DMS 273 (cell line): ENCODE measurements around the gene ING3.

Source experiments
- DNase-seq: peaks from one replicate; lab custom pipeline; 2025; ENCODE audit not compliant: unreplicated experiment; lab: John Stamatoyannopoulos, UW

ING3 gene

DNA sequence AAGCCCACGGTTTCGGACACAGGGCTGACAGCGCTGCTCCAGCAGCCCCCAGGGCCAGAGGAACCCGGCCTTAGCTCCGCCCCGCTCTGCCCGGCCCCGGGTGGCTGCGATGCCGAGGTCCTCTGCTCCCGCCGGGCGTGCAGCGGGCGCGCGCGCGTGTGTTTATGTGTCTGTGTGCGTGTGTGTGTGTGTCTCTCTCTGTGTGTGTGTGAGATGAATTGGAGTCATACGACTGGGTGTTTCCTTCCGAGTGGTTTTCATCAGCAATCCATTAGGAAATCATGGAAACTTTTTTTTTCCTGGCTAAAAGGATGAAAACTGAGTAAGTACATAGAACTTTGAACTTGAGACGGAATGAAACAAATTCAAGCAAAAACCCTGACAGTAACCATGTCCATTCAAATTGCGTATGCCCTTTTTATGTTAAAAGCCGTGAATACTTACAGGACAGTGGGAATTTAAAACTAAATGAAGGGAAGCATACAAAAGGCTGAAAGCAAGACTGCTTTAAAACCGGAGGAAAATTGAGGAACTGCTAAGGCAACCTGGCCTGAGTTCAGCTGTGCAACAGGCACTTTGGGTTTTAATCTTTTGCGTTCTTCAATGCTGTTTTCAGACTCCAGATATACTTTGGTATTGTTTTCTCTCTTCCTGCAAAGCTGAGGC lies 38.1 kb downstream of the ING3 start, which contains the start of gene CPED1:
Gene CPED1 (plus strand): TSS at position 121 of the 666 bp plus-strand sequence. CDS start 911 bp downstream, outside the sequence.
- DNase-seq, result peak; percentile 72

GRCh38 chr7:120989257-120990220 lies 39.0 kb downstream of the ING3 start:
- peak; percentile 25 for DNase-seq

DNA sequence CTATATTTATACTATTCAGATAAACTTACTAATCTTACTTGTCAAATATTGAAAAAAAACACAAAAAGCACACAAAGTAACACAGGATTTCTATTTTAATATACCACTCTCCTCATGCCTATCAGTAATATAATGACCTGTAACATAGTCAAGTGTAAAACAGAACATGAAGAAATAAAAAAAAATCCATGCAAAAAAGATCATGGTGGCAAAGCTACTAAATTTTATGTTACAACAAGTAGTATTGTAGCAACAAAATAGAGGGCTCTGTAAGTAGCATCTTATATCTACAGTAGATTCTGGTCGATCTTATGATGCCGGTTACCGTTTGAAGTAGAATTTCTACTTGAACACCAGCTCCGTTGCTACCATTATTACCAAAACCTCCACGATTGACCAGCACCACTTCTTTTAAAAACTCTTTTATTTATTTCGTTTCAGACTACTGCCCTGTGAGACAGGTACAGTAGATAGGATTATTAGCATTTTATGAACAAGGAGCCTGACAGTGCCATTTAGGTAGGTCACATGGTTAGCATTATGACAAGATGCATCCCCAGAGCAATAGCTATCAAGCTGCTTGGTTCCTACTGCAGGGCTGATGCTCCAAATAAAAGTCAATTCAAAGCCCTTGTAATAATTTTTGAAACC lies 40.0 kb downstream of the ING3 start:
- no peak for DNase-seq

DNA sequence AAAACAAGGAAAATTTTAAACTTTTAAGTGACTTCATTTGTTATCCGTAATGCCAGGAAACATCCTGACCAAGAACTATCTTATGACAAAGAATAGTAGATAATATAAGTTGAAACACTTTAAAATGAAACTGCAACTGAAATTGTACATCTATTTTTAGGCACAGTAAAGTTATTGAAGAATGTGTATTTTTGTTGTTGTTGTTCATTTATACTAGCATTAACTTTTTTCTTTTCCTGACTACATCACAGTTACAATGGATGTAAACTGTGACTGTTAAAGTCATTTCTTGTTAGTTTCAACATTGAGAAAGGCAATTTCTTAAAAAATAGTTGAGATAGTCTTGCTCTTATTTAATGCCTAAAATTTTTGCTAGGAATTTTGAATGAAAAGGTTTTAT lies 40.6 kb downstream of the ING3 start:
- no peak for DNase-seq

DNA sequence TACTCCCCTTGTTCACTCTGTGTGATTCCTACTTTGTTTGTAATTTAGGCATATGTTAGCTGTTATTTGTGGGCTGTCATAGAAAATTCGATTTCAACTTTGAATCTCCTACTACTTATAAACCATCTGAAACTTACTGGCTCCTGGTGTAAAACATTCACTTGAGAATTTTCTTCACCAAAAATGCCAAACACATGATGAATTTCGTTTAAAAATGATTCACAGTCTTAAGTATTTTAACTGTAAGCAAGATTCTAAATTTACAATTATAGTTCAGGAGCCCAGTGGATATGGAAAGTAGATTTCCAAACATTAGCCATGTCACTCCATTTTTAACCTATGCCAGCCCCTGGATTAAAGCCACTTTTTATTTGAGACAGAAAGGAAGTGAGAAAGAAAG lies 41.0 kb downstream of the ING3 start:
- DNase-seq, result no peak

- DNase-seq, result no peak
Observed at GRCh38 chr7:120992272-120992964, 41.8 kb downstream of the ING3 start.

GRCh38 chr7:120992965-120993494 lies 42.5 kb downstream of the ING3 start:
- no peak for DNase-seq

DNA sequence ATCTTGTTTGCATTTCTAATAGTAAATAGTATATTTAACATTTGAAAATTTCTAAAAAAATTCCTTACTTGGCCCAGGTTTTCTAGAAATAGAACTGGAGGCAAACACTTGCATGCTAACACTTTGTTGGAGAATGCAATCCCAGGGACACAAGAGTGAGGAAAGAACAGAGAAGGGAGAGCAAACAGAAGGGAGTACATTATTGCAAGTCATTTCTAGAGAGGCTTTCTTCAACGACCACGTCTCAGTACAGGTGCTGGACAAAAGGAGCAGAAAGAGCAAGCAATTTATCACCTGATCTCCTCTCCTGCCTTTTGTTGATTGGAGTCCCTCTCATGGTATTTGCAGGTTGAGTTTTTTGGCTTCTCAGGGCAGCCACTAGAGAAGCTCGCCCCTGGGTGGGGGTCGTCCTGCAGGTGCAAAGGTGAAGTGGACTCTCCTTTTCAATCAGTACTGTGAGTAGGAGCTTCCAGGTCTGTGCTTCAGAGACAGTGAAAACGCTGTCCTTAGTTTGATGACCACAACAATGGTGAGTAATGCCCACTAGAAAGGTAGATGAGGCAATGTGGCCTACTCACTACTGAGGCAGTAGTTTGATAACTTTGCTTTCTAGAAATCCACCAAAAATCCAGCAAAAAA lies 43.1 kb downstream of the ING3 start:
- DNase-seq, result no peak

GRCh38 chr7:120994512-120995410 lies 44.2 kb downstream of the ING3 start:
- DNase-seq, result no peak

- no peak for DNase-seq
Observed at GRCh38 chr7:120995654-120996053, 45.1 kb downstream of the ING3 start.

DNA sequence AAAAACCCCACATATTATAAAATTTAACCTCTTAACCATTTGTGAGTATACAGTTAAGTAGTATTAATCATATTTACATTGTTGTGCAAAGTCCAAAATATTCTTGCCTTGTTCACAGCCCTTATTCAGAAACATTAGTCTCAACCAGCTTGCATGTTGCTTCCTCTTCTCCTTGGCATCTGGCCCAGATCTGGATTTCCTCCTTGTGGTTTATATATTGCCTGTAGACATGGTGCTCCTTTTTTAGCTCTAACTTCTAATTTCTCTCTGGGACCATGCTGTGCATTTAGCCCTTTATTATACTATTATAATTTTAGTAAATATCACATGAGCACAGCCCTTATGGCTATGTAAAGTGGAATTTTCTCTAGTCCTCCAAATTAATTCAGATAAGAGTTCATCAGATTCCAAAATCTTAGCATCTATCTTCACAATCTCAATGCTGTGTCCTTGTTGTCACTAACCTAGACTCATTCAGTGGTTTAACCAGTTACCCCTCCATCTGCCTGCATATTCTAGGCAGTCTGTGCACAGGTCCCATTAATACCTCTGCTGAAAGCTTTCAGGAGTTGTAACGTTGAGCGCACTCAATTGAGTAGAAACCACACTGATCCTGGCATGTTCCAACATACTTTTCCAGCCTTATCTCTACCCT lies 45.9 kb downstream of the ING3 start:
- DNase-seq, result peak; percentile 67

- DNase-seq, result no peak
Observed at GRCh38 chr7:120996988-120997345, 46.4 kb downstream of the ING3 start.

DNA sequence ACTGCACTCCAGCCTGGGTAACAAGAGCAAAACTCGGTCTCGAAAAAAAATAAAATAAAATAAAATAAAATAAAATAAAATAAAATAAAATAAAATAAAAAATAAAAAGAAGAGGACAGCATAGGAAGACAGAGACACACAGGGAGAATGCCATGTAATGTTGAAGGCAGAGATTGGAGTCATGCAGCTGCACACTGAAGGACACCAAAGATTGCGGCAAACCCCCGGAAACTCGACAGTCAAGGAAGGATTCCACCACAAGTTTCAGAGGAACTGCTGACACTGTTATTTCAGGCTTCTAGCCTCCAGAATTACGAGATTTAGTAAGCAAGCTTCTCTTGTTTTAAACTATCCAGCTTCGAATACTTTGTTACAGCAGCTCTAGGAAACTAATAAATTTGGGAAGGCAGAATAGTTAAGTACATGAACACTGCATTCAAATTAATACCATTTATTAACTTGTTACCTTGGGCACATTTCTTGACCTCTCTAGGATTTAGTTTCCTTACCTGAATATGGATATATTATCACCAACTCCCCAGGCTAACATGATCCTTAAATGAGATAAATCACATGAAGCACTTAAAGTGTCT lies 47.4 kb downstream of the ING3 start:
- no peak for DNase-seq

- no peak for DNase-seq
Observed at GRCh38 chr7:120998520-120998919, 47.9 kb downstream of the ING3 start.

GRCh38 chr7:120998996-120999565 lies 48.5 kb downstream of the ING3 start:
- DNase-seq, result no peak

- no peak for DNase-seq
Observed at GRCh38 chr7:121000081-121000983, 49.8 kb downstream of the ING3 start.
